Effector CD4-positive, alpha-beta T cell (primary cell): ENCODE results near the gene EDEM2.
"Not testable (repeated sequence)": the region's sequence is repeated elsewhere in the genome, so short reads cannot be mapped to it uniquely, and the experiment has no call there.

Experiments used
- DNase-seq: peaks from one replicate; pipeline ENCODE4 v3.0.0-alpha.2; 2020

EDEM2 gene

DNA sequence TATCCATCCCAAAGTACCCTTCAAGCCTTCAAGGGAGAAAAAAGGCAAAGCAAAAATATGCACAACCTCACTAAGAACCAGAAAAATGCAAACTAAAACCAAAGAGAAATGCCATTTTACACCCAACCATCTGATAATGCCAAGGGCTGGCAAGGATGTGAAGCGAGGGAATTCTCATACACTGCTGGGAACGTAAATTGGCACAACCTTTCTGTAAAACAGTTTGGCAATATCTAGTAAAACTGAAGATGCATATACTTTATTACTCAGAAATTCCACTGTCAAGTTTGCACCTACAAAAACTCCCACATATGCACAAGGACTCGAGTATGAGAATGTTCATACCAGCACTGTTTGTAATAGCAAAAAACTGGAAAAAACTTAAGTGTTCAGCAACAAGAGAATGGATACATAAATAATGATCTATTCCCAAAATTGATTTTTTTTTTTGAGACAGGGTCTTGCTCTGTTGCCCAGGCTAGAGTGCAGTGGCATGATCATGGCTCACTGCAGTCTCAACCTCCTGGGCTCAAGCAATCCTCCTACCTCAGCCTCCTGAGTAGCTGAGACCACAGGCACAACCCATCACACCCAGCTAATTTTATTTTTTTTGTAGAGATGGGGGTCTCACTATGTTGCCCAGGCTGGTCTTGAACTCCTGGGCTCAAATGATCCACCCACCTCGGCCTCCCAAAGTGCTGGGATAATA, 21.7 kb upstream of the EDEM2 start:
- not testable (repeated sequence) for DNase-seq

DNA sequence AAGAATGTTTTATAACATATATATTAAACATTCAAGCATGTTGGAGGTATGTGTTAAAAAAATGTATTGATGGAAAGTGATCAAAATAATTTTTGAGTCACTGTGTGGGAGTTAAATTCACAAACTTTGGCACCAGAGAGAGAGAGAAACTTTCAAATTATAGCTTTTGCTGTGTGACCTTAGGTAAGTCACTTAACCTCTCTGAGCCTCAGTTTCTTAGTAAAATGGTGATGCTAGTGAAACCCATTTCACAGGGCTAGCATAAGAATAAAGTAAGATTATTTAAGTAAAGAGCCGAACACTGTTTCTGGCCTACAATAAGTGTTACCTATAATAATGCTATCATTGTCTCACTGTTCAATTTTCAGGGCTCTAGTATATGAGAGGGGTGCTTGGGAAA, 20.7 kb upstream of the EDEM2 start:
- DNase-seq, result no peak

DNA sequence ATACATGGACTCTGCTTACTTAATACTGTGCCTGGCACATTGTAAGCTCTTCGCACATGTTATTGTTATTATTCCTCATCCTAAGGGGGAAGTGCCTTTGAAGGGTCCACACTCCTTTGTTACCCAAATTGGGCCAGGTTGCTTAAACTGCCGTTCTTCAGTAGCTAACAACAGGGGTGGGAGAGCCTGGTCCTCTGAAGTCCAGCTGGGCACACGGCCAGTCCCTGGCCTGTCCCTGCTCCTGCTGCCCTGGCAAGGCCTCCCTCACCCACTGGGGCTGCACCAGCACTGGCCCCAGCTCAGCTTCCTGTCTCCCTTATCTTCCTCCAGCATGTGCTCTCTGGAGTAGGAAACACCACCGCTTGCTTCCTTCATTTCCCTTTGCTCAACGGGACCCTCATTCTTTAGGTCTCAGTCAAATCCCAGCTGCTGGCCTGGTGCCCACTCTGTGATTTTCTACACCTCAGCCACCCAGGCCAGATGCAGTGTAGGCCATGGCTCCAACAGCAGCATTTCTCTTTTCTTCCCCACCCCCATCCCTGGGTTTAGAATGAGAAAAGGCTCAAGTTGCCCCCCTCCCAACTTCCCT, 19.2 kb upstream of the EDEM2 start:
- no peak for DNase-seq

DNA sequence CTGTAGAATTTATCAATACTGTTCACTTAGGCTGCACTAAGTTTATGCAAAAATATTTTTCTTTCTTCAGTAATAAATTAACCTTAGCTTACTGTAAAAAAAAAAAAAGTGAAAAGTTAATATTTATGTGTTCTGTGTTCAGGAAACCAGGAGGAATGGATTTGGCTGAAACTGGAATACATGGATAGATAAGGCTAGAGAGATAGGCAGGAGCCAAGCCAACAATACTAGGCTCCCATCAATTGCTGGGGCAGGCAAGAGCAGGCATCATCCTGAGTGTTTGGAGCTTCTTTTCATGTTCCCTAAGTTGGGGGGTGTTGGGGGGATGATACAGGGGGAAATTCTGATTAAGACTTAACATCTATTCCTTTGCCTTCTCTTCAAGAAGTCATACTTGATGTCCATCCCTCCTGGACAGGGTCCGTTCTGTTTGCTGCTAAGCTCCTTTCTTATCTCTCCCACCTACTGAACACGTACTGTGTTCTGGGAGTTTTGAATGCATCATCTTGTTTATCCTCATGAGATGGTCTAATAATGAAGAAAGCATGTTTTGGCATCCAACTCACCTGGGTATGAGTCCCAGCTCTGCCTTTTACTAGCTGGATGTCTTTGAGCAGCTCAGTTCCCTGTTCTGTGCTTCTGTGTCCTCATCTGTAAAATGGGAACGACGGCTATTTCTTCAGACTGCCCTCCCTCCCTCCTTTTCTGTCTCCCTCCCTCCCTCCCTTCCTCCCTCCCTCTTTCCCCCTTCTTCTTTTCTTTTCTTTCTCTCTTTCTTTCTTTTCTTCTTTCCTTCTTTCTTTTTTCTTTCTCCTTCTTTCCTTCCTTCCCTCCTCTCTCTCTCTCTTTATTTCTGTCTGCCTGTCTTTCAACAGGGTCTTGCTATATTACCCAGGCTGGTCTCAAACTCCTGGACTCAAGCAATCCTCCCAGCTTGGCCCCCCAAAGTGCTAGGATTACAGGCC, 18.4 kb upstream of the EDEM2 start:
- DNase-seq, result no peak

DNA sequence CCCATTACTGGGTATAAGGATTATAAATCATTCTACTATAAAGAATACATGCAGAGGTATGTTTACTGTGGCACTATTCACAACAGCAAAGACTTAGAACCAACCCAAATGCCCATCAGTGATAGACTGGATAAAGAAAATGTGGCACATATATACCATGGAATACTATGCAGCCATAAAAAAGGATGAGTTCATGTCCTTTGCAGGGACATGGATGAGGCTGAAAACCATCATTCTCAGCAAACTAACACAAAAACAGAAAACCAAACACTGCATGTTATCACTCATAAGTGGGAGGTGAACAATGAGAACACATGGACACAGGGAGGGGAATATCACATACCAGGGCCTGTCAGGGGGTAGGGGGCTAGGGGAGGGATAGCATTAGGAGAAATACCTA, 17.4 kb upstream of the EDEM2 start:
- not testable (repeated sequence) for DNase-seq

DNA sequence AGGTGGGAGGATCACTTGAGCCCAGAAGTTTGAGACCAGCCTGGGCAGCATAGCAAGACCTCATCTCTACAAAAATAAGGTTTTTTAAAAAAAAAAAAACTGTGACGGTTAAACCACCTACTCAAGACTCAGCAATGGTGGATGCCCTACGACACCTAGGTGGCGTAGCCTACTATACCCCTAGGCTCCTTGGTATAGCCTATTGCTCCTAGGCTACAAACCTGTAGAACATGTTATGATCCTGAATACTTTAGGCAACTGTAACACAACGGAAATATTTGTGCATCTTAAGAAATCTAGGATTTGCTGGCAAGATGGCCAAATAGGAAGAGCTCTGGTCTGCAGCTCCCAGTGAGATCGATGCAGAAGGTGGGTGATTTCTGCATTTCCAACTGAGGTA, 13.2 kb upstream of the EDEM2 start:
- DNase-seq, result not testable (repeated sequence)

DNA sequence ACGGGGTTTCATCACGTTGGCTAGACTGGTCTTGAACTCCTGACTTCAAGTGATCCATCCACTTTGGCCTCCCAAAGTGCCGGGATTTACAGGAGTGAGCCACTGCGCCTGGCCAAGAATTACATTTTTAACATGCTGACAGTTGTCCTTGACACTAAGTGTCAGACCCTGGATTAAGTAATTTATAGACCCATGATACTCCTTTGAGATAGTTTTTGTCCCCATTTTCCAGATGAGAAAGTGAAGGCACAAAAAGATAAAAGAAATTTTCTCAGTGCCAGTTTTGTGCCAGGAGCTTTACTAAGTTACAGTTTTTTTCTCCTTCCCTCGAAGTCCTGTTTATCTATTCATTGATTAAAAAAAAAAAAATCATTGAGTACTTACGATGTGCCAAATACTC, 9.8 kb upstream of the EDEM2 start:
- no peak for DNase-seq

DNA sequence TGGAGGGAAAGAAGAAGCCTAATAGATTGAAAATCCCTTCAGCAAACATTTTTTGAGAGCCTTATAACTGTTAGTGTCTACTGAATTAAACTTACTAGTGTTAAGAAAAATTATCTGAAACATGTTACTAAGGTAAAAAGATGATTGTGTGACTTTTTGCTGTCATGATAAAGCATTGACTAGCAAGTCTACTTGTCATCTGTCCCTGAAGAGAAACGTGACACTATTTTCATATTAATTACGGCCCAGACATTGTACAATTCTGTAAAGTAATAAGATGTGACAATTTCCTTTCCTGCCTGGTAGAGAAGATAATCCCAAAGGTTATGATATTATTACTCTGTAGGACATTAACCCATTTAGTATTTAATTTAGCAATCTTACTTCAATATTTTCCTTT, 8.8 kb upstream of the EDEM2 start:
- DNase-seq, result no peak

DNA sequence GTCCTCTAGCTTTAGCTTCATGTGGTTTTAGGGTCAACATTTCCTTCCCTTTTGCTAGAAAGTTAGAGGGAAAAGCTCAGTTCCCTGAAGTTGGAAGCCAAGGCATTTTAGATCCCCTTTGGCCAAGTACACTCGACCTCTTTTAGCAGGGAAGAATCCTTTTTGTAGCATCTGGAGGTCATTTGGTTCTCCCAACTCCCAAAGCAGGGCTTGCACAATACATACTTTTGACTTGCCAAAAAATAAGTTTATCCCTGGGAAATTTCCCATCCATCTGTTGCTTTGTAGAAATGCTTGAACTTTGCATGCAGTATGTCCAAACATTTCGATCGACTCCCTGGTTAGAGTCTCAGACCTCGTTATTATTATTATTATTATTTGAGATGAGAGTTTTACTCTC, 4.6 kb upstream of the EDEM2 start:
- no peak for DNase-seq

DNA sequence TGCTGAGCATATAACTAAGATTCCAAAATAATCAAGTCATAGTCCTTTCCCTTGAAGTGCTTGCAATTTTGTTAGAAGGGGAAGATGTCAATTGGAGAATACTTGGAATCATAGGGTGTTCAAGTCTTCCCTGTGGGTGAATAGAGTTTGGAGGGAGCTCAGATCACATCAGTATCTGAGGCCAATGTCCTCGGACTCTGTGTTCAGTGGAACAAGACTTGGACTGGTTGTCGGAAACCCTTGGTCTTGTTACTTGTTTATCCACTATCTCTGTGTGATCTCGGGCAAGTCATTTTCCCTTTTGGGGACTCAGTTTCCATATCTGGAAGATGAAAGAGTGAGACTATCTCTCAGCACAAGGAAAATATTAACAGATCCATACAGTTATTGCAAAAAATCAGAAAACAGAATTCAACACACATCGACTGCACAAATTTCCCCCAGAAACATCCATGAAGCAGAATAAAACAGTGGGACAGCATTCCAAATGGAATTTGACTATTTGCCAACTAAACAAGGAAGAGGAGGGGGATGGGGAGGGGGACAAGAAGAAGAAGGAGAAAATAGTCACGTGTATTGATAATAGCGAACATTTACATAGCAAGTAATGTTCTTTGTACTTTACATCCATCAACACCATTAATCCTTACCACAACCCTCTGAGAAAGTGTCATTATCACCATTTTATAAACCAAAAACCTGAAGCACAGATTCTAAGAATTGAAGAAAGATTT, 3.9 kb upstream of the EDEM2 start:
- no peak for DNase-seq

DNA sequence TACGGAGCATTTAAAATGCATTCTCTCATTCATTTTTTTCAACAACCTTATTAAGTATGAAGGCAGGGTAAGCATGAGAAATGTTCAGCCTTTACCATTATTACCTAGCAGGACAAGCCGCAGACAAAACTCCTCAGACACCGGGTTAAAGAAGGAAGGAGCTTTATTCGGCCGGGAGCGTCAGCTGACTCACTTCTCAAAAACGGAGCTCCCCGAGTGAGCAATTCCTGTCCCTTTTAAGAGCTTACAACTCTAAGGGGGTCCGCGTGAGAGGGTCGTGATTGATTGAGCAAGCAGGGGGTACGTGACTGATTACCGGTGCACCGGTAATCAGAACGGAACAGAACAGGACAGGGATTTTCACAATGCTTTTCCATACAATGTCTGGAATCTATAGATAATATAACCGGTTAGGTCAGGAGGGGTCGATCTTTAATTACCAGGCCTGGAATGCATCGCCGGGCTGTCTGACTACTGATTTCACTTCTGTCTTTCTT, 487 bp upstream of the EDEM2 start:
- DNase-seq, result peak; percentile 9

DNA sequence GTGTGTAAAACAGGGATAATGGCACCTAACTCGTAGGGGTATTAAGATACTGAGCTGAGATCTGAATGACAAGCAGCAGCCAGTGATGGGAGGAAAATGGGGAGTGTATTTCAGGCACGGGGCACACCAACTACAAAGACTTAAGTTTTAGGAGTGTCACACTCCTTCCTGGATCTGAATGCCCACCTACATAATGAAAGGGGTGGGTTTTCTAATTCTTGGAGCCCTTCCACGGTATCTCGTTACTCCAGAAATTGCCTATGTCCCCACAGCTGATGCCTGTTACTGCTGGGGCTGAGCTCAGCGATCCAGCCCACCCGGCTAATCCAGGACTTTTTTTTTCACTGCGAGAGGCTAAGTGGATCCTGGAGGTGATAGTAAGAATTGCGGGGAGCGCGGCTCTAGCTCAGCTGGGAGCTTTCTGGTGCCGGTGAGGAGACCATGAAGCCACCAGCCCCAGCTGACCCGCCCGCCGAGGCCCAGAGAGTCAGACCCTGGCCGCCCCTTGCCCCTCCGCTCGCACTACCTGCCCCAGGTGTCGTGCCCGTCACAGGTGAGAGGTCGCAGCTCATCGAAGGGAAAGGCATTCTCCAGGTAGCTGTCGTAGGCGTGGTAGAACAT, 727 bp downstream of the EDEM2 start:
- no peak for DNase-seq

DNA sequence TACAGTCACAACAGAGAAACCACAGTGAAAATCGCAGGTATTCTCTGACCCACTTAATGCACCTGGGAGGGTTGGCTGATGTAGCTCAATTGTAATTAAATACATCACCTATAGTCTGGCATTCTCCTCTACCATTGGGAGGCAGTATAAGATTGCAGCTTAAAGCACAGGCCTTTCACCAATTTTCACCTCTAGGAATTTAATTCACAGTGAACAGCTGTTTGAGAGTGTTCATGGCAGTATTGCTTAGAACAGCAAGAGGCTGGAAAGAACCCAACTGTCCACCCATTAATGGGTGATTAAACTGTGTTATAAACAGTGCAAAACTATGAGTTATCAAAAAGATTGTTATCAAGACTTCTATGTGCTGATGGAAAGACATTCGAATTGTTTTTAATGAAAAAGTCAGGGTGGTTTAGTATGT, 2.0 kb downstream of the EDEM2 start:
- DNase-seq, result peak; percentile 30

DNA sequence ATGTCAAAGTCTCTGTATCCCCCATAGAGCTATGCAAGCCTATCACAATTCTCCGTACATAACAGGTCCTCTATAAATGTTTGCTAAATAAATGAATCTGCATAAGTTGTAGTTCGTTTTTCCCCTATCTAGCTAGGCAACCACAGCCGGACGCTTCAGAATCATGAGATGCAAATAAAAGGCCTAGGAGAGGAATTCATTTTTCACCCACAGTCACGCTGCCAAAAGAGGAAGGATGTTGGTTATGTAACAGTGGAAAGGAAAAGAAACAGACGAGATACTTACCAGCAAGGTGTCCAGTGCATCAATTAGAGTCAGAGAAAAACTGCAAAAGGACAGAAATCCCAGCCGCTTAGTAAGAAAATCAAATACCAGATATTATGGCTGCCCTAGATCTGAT, 2.4 kb downstream of the EDEM2 start:
- DNase-seq, result no peak

DNA sequence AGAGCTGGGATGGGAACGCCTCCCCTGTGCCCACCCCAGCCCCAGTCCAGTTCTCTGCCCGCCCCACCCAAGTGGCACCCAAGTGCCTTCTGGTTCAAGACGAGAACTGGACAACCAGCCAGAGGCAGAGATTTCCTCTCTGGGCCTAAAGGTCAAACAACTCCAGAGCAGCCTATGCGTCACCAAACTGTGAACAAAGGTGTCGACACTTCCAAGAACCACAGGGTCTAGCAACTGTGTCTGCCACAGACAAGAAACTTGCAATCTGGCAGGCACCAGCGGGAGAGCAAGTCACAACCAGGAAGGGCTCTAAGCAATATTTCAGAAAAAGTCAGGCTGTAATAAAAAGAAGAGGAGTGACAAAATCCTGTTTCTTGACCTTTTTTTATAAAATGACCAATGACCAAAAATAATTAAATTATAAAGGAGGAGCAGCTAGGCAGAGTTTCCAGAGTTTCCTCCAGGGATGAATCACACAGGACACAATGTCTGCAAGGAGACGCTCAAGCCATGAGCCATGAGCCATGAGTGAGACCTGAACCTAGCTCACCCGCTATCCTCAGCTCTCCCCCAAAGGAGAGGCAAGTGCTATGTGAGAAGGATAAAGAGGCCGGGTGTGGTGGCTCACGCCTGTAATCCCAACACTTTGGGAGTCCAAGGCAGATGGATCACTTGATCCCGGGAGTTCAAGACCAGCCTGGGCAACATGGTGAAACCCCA, 11.1 kb downstream of the EDEM2 start:
- DNase-seq, result no peak

DNA sequence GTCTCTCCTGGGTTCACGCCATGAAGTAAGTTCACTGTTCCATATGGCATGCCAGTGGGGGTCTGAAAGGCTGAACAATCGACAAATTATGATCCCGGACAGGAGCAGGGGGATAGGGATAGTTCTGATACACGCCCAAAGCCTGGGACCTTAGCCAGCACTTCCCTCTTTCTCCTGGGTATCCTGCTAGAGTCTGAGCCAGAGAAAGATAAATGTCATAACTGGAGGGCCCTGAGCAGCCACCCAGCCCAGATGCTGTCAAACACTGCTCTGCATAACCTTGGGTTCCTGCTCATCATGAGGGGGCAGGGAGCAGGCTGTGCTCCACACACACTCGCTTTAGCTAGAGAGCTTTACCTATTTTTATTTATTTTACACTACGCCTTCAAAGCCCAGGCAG, 12.3 kb downstream of the EDEM2 start:
- no peak for DNase-seq

DNA sequence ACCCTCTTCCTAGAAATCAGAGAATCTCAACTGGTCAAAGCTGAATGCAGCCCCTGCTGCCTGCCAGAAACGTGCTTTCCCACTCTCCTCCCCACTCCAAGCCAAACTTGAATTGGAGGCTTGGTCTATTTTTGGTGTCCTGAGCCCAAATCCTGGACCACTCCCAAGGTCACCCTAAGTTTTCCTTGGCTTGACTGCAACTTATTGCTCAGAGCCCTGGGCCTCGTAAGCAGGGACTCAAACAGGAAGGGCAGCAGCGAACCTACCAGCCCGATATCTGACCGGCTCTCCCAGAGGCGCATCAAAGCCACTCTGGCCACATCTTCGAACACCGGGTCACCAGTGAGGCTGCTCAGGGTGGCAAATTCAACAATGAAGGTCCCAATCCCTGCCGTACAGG, 12.7 kb downstream of the EDEM2 start:
- DNase-seq, result no peak

DNA sequence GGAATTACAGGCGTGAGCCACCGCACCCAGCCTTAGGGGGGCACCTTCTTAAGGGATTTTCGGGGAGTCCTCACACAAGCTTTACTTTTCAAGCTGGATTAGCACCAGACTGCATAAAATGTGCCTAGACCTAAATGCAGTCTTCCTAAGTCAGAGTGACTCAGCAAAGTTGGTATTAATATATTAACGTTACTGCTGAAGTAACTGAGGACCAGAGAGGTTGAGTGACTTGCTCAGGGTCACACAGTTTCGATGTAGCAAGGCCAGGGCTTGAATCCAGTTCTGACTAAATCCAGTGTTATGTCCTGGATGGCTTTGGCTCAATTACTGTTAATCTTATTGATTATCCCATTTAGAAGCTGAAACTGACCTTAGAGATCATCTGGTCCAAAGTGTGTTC, 13.4 kb downstream of the EDEM2 start:
- no peak for DNase-seq

DNA sequence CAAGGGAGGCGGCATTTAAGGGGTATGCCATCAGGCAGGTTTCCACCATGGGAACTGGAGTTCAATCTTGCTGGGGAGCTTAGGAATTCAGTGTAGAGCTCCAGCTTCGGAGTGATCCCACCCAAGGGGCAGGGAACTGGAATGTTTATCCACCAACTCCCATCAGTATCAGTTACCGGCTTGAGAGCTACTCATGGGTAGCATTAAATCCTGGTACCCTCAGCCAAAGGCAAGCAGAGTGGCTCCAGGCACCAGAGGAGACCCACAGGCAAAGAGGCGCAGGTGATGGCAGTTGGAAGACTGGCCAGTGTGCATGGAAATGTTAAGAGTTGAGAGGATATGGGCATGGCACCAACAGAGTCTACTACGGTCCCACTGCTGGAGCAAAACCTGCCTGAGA, 14.1 kb downstream of the EDEM2 start:
- DNase-seq, result no peak

DNA sequence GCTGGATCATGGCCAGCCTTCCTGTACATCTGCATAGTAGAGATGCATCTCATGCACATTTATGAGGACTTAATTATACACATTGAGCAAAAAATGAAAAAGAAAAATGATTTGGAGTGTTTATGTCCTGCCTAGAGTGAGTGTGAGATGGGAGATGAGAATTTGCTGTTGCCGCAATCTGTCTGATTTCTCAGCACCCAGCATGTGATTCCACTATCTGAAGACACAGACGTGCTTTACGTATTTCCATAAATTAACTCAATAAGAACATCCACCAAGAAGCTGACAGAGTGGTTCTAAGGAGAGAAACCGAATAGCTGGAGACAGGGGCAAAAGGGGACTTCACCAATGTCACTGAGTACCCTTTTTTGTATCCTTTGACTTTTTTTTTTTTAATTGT, 15.2 kb downstream of the EDEM2 start:
- DNase-seq, result no peak

DNA sequence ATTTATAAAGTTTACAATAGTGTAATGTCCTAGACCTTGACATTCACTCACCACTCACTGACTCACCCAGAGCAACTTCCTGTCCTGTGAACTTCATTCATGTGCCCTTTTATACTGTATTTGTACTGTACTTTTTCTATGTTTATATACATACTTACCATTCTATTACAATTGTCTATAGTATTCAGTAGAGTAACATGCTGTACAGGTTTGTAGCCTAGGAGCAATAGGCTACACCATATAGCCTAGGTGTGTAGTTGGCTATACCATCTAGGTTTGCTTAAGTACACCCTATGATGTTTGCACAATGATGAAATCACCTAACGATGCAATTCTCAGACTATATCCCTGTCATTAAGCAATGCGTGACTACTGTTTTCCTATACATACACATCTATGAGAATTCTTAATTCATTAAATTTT, 17.5 kb downstream of the EDEM2 start:
- no peak for DNase-seq

DNA sequence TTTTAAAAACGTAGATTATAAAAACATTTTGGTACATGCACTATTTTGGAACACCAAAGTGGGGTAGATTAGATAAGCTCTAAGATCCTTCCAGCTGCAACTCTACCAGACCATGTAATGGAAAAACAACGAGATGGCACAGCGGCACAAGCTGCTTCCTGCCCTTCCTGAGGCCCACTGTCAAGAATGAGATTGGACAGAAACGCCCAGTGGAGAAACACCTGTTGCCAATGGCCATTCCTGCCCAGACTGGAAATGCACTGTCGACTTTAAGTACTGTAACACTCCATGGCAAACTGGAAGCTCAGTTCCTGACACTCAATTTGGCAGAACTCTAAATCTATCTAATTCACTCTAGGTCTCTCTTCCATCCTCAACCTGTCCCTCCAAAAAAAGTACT, 21.4 kb downstream of the EDEM2 start:
- no peak for DNase-seq
